HG03378 (cell line): ENCODE results near the gene LDAF1.
"Not testable (repeated sequence)": the region's sequence is repeated elsewhere in the genome, so short reads cannot be mapped to it uniquely, and the experiment has no call there.

Experiments used
- ATAC-seq: cut with Tn5 transposase; IDR thresholded peaks from one replicate; pipeline ENCODE4 v1.9.1; 2021; ENCODE audit warnings: mild to moderate bottlenecking, moderate library complexity; ENCODE audit not compliant: unreplicated experiment

Gene LDAF1

DNA sequence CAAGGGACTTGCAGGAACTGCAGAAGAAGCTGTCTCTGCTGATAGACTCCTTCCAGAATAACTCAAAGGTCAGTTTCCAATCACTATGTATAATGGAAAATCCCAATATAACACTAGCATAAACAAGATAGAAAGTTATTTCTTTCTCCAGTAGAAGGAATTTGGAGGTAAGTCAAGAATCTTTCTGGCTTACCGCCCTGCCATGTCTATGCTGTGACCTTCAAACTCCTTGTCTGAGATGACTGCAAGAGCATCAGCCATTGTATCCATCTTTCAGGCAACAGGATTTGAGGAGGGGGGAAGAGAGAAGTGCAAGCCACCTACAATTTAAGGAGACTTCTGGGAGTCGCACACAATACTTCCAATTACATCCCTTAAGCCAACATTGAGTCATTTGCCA, 2.7 kb downstream of the LDAF1 start:
- no peak for ATAC-seq

- no peak for ATAC-seq
These were observed 4.2 kb downstream of the LDAF1 start for GRCh38 chr16:21162661-21163151.

DNA sequence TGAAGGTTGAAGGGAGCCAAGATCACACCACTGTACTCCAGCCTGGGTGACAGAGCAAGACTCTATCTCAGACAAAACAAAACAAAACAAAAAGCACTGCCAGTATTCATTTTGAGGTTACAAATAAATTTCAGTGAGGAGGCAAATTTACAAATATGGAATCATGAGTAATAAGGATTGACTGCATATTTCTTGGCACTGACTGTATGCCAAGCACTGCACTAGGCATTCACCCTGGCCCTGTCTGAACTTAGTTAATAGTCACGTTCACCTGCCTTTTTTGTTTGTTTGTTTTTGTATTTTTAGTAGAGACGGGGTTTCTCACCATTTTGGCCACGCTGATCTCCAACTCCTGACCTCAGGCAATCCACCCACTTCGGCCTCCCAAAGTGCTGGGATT, 5.1 kb downstream of the LDAF1 start:
- no peak for ATAC-seq

- ATAC-seq: no peak
These were observed 6.2 kb downstream of the LDAF1 start for GRCh38 chr16:21164521-21165168.

DNA sequence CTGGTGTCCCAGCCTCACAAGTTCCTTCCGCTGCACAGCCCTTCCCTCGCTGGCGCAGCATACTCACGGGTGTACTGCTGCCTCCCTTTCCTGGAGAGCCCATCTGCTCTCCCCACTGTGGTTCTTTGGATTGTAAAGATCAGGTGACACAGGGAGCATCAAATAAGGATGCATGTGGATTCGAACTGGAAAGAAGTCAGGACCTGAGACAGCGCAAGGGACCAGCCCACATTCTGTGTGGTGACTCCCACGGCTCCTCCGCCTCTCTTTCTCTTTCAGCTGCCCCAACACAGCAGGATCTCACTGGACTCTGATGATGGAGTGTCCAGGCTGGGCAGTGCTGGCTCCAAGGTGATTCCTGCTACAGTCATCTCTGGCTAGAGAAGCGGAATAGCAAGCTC, 8.1 kb downstream of the LDAF1 start:
- no peak for ATAC-seq

DNA sequence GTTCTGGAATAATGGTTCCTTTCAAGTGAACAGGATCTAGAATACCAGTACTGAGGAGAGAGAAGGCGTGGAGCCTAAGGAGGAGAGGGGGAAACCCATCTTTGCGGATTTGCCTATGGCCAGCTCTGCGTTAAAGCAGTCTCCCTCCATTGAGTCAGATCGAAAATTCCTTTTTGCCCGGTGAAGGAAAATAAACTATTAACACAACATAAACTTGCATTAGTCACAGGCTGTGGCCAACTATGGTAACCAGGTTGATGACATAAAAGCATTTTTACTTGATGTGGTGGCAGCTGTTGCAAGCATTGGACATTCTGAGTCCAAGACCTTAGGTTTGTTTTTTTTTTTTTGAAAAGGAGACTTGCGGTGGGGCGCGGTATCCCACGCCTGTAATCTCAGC, 8.9 kb downstream of the LDAF1 start:
- no peak for ATAC-seq

- no peak for ATAC-seq
These were observed 9.6 kb downstream of the LDAF1 start for GRCh38 chr16:21167929-21168602.

GRCh38 chr16:21169249-21169981, 10.9 kb downstream of the LDAF1 start:
- no peak for ATAC-seq

DNA sequence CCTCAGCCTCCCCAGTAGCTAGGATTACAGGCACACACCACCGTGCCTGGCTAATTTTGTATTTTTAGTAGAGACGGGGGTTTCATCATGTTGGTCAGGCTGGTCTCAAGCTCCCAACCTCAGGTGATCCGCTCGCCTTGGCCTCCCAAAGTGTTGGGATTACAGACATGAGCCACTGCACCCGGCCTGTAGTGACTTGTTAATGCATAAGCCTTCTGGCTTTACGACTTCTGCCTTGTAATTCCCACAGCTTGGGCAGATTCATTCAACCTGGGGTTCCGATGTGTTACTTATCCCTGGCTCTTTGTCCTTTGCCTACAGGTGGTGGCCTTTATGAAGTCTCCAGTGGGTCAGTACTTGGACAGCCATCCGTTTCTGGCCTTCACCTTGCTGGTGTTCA, 11.6 kb downstream of the LDAF1 start:
- ATAC-seq: not testable (repeated sequence)

- ATAC-seq: no peak
These were observed 14.2 kb downstream of the LDAF1 start for GRCh38 chr16:21172650-21173049.

DNA sequence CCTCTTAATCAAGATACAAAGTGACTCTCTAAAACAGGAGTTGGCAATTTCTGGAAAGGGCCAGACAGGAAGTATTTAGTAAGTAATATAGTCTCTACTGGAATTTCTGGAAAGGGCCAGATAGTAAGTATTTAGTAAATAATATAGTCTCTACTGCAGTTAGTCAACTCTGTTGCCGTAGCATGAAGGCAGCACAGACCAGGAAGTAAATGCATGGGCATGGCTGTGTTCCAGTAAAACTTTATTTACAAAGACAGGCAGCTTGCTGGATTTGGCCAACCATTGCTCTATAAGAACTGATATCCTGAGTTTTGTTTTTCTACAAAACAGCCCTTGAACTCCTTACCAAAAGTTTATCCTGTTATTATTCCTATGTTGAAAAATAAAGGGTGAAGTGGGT, 16.9 kb downstream of the LDAF1 start:
- no peak for ATAC-seq

DNA sequence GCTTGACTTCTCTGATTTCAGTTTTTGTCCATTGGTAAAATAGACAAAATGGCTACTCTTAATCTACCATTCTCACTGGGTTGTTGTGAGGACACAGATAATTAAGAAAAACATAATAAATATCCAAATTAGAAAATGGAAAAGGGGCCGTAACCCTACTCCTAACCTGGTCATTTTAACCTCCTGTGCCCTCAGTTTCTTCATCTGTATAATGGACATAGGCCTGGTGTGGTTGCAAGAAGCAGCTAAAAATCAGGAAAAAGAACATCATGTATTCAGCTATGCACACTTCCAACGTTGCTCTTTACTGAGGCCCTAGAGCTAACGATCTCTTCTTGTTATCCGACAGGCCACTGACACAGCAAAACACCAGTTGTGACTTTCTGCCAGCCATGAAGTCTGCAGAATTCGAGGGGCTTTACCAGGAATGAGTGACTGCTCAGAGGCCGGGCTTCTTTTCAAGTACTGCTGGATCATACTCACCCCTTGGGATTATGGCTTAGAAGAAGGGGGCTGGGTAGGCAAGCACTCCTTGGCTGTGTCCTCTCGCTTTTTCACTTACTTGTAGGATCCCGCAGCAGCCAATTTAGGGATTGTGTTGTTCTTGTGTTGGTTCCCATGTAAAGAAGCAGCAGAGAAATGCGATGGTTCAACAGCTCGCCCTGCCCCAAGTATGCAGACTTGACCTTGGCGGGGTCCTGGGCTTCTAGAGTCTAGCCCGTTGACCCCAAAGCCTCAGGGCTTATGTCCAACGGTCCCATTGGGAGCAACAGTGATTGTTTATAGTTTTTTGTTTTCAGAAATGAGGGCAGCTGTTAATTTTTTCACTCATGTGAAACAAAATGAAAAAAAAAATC, 20.9 kb downstream of the LDAF1 start:
- no peak for ATAC-seq

DNA sequence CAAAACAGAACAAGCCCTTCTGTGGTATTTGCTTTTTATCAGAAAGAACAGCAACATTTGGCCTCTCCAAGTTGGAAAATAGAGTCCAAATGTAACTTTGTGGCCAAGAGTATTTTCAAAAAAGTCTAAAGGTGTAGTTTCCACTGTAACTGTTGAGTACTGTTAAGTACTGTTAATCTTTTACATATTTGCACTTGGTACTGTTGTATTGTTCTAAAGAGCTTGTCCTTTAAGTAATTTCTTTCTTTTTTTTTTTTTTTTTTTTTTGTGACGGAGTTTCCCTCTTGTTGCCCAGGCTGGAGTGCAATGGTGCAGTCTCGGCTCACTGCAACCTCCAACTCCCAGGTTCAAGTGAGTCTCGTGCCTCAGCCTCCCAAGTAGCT, 21.5 kb downstream of the LDAF1 start:
- no peak for ATAC-seq

DNA sequence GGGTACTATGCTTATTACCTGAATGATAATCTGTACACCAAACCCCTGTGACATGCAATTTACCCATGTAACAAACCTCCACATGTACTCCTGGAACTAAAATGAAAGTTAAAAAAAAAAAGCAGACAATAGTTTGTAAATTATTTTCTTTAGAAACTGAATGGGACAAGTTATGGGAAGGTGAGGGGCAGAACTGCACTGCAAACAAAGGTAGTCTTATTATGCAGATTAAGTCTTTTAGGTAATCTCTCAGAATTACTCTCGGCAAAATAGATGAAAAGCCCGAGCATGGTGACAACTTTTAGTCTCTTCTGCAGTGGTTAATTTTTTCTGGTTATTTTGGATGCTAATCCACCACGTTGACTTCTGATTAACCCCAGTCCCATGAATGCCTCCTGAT, 25.5 kb downstream of the LDAF1 start:
- ATAC-seq: no peak

DNA sequence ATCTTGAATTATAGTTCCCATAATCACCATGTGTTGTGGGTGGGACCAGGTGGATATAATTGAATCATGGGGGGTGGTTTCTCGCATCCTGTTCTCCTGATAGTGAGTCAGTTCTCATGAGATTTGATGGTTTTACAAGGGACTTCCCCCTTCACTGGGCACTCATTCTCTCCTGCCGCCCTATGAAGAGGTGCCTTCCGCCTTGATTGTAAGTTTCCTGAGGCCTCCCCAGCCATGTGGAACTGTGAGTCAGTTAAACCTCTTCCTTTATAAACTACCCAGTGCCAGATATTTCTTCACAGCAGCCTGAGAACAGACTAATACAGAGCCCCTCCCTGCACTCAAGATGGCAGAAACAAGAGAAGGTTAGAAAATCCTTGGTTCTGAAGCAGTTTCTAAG, 26.4 kb downstream of the LDAF1 start:
- ATAC-seq: no peak

- ATAC-seq: no peak
These were observed 27.3 kb downstream of the LDAF1 start for GRCh38 chr16:21185659-21186325.

- no peak for ATAC-seq
These were observed 27.8 kb downstream of the LDAF1 start for GRCh38 chr16:21186326-21186691.

- ATAC-seq: no peak
These were observed 30.8 kb downstream of the LDAF1 start for GRCh38 chr16:21189311-21189710.

DNA sequence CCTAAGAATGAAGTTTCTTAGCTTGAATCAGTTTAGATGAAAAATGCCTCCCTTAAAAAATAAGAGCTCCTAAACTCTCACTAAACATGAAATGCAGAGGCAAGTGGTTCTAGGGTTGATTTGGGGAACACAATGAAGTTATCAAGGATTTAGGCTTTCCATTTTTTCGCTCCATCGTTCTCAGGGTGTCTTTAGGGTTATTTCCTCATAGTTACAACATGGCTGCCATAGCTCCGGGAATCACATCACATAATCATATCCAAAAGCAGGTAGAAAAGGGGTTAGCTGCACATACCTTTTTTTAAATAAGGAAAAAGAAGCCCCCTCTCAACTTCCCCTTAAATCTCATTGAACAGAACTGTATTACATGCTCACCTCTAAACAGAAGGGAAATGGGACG, 31.5 kb downstream of the LDAF1 start:
- ATAC-seq: no peak

GRCh38 chr16:21190599-21190998, 32.1 kb downstream of the LDAF1 start:
- ATAC-seq: no peak

- no peak for ATAC-seq
These were observed 34.5 kb downstream of the LDAF1 start for GRCh38 chr16:21192991-21193390.
